ENCODE data around the gene HDLBP.
"Not testable (repeated sequence)": the region's sequence is repeated elsewhere in the genome, so short reads cannot be mapped to it uniquely, and the experiment has no call there.

Gene HDLBP

DNA sequence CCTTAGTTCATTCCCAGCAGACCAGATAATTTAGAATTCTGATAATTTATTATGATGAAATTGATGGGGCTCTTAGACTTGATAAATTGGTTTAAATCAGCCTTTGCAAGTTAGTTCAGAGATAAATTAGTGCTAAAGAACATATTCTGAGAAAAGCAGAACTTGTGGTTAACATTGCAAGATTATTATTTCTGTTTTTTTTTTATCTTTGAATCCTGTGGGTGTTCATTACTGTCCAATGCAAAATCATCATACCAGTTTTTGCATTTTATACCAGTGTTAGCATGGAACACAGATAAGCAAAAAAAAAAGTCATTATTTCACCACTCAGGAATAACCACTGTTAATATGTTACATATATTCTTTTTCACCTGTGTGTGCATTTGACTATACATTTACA, 9.3 kb upstream of the HDLBP start:
- Histone ChIP-seq H3K36me3 (peaks cover 45% of the 10 kb centered on the region), H3K27me3 (no peaks in the 10 kb centered on the region), H3K4me3 (ENCODE audit: low read depth, low read length) (no peak overlapping the region), H3K4me1 (no peaks in the 10 kb centered on the region; the same call in 1 of the 2 replicates), H3K9me3 (no peaks in the 10 kb centered on the region)
- TF ChIP-seq, protein P1, sequence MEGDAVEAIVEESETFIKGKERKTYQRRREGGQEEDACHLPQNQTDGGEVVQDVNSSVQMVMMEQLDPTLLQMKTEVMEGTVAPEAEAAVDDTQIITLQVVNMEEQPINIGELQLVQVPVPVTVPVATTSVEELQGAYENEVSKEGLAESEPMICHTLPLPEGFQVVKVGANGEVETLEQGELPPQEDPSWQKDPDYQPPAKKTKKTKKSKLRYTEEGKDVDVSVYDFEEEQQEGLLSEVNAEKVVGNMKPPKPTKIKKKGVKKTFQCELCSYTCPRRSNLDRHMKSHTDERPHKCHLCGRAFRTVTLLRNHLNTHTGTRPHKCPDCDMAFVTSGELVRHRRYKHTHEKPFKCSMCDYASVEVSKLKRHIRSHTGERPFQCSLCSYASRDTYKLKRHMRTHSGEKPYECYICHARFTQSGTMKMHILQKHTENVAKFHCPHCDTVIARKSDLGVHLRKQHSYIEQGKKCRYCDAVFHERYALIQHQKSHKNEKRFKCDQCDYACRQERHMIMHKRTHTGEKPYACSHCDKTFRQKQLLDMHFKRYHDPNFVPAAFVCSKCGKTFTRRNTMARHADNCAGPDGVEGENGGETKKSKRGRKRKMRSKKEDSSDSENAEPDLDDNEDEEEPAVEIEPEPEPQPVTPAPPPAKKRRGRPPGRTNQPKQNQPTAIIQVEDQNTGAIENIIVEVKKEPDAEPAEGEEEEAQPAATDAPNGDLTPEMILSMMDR (IDR thresholded peaks at IDR 0.05; ENCODE audit: low read depth, low read length), result no peak
- DNase-seq, result no peak

DNA sequence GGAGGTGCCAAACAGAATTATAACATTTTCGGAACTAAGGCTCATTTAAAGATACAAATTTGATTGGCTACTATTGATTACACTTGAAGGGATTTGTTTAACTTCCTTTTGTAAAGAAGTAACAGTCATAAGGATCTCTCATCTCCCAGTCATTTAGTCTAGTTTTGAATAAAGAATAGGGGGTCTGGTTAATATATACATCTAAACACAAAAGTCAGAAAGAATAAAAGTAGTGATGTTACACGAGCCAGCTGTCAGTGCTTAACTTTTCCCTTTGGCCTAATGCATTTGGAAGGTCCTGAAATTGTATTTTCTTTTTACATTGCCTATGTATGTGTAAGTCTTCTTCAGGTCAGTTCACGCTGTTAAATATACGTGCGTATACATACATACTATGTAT, 8.3 kb upstream of the HDLBP start:
- no peaks in the 10 kb centered on the region for H3K9me3 ChIP-seq
- peaks cover 38% of the 10 kb centered on the region for H3K36me3 ChIP-seq
- no peaks in the 10 kb centered on the region; the same call in 1 of the 2 replicates for H3K4me1 ChIP-seq
- TF ChIP-seq, protein P1 (IDR thresholded peaks at IDR 0.05; ENCODE audit: low read depth, low read length), result no peak
- no peaks in the 10 kb centered on the region for H3K27me3 ChIP-seq
- DNase-seq, result no peak
- H3K4me3 ChIP-seq (ENCODE audit: low read depth, low read length), result no peak overlapping the region

DNA sequence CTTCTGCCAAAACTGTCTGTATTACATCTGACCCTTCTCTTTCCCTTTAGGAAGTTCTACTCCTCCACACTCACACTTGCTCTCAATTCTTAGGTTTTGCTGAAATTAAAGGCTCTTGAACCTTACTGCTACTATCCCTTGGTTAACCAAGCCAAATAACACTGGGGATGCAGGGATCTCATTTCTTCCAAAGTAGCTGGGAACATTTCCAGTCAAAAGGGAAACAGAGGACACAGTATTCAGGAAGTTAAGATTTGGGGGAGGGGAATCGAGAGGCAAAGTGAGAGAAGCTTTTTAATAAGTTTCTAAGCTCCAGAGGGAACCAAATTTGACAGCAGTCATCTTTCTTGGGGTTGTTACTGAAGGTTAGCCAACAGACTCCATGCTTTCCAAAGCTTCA, 6.4 kb upstream of the HDLBP start:
- TF ChIP-seq, protein P1 (IDR thresholded peaks at IDR 0.05; ENCODE audit: low read depth, low read length), result no peak
- Histone ChIP-seq H3K4me3 (ENCODE audit: low read depth, low read length) (no peak overlapping the region), H3K9me3 (no peaks in the 10 kb centered on the region), H3K27me3 (no peaks in the 10 kb centered on the region), H3K36me3 (peaks cover 21% of the 10 kb centered on the region), H3K4me1 (no peaks in the 10 kb centered on the region; the same call in 1 of the 2 replicates)
- no peak for DNase-seq

GRCh38 chr2:241321033-241321432, 5.6 kb upstream of the HDLBP start:
- DNase-seq, result no peak
- peaks cover 15% of the 10 kb centered on the region for H3K36me3 ChIP-seq
- no peaks in the 10 kb centered on the region for H3K27me3 ChIP-seq
- TF ChIP-seq, protein P1 (IDR thresholded peaks at IDR 0.05; ENCODE audit: low read depth, low read length), result no peak
- no peak overlapping the region for H3K4me3 ChIP-seq (ENCODE audit: low read depth, low read length)
- H3K9me3 ChIP-seq, result no peaks in the 10 kb centered on the region
- H3K4me1 ChIP-seq, result no peaks in the 10 kb centered on the region; the same call in 1 of the 2 replicates

DNA sequence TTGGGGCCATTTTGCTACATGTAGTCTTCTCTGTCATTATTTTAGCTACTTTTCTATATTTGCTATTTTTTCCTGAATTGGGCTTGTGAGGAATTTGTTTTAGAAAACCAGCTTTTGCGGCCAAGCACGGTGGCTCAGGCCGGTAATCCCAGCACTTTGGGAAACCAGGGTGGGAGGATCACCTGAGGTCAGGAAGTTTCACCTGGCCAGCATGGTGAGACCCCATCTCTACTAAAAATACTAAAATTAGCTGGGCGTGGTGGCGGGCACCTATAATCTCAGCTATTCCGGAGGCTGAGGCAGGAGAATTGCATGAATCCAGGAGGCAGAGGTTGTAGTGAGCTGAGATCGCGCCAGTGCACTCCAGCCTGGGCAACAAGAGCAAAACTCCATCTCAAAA, 4.9 kb upstream of the HDLBP start:
- Histone ChIP-seq H3K9me3 (no peaks in the 10 kb centered on the region), H3K36me3 (peaks cover 9% of the 10 kb centered on the region), H3K27me3 (no peaks in the 10 kb centered on the region), H3K4me3 (ENCODE audit: low read depth, low read length) (no peak overlapping the region), H3K4me1 (no peaks in the 10 kb centered on the region; the same call in 1 of the 2 replicates)
- no peak for DNase-seq
- TF ChIP-seq, protein P1 (IDR thresholded peaks at IDR 0.05; ENCODE audit: low read depth, low read length), result no peak

- not testable (repeated sequence) for H3K36me3 ChIP-seq; H3K4me3 ChIP-seq (ENCODE audit: low read depth, low read length); H3K4me1 ChIP-seq; DNase-seq; H3K9me3 ChIP-seq; H3K27me3 ChIP-seq
Observed at GRCh38 chr2:241318830-241319229, 3.4 kb upstream of the HDLBP start.

- DNase-seq, result no peak
- Histone ChIP-seq H3K36me3 (no peaks in the 10 kb centered on the region; the same call in 1 of the 2 replicates), H3K27me3 (no peaks in the 10 kb centered on the region), H3K9me3 (no peaks in the 10 kb centered on the region), H3K4me3 (ENCODE audit: low read depth, low read length) (peak overlapping the region; percentile 70), H3K4me1 (no peaks in the 10 kb centered on the region; the same call in 1 of the 2 replicates)
- TF ChIP-seq, protein P1 (IDR thresholded peaks at IDR 0.05; ENCODE audit: low read depth, low read length), result no peak
Observed at GRCh38 chr2:241317391-241317790, 1.9 kb upstream of the HDLBP start.
